ENCODE results near the gene MEP1A. TPM values are rescaled to one million over a fixed set of nuclear protein-coding genes. Genes with fewer than 3 reads are reported as not detected.

The MEP1A gene
- total RNA-seq, 1 experiment from 2014 or later, result 0.05 TPM

DNA sequence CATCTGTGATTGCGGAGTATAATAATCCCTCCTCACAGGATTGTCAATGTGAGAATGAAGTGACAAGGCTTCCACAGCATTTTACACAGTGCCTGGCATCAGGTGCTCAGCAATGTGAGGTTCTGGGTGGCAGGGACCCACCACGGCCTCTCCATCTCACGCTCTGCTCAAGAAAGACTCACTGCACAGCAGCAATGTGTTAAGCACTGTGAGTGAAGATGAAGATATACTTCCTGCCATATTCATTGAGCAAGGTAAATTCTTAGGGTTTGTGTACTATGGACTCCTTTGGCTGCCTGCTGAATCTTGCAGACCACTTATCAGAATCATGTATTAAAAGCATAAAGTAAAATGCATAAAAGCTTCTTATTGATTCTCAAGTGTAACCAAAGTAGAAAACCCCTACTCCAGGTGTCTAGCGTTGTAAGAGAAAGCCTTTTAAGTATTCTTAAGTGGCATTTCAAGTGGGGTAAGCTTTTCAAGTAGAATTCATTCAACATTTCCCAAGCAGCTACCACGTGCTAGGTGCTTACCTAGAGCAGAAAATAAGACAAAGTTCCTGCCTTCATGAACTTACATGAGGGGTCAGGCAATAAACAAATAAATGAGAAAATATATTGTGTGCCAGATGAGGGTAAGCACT lies 17.0 kb upstream of the MEP1A start:
- no peak for DNase-seq (ENCODE audit: low spot score)

DNA sequence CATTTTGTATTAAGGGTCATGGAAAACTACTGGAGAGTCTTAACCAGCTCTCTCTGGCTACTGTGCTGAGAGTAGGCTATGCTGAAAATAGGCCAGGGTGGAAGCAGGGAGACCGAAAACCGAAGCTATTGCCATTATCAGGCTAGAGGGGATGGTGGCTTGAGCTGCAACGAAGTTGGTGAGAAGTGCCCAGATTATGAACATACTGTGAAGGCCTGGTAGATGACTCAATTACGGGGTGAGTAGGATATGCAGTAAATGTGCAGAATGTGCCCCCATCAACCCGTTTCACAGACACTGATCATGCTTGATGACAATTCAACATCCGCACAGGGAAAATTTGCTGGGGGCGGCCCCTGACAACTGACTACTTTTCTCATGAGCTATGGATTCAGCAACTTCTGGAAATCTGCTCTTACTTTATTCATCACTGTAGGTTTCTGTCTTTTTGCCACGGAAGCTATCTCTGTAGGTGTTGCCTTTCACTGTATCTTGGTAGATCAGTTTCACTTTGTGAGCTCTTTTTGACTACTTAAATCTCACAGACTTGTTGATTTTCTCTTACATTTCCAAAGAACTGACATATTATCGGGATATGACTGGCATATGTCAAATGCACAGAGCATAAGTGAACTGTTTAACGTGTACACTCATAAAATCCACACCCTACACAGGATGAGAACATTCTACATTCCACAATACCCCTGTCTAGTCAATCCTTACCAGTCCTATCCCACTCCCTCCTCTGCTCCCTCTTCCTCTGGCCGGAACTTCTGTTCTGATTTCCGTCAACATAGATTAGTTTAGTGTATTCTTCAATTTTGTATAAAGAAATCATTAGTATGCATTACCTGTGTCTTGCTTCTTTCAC lies 15.5 kb upstream of the MEP1A start:
- no peak for DNase-seq (ENCODE audit: low spot score)

DNA sequence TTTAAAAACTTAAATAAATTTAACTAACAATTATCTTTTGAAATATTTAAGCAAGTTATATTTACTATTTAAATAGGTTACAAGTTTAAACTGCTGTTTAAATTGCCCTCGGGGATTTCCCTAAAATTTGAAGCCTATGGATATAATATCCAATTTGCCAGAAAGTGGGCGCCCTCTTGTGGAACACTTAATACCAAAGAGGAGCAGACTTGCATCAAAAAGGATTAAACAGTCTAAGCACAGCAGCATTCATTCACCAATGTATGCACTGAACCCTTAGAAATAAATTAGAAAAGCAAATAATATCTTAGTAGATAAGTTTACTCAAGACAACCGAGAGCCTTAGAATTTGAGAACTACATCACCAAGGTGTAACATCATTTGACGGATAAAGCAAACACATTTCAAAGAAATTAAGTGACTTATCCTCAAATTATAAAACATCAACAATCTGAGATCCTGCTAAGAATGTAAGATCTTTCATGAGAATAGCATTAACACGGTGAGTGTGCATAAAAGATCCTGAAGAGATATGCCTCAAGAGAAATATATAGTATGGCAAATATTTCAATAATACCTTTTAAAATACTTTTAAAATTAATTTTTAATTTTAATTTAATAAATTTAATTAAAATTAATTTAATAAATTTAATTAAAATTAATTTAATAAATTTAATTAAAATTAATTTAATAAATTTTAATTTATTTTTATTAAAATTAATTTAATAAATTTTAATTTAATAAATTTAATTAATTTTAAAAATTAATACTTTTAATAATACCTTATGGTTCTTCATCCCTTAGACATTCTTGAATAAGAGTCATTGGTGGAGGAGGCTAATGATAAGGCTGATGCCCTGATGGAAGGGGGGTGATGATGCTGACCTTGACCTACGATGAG lies 11.5 kb upstream of the MEP1A start:
- DNase-seq (ENCODE audit: low spot score), result peak; percentile 80

DNA sequence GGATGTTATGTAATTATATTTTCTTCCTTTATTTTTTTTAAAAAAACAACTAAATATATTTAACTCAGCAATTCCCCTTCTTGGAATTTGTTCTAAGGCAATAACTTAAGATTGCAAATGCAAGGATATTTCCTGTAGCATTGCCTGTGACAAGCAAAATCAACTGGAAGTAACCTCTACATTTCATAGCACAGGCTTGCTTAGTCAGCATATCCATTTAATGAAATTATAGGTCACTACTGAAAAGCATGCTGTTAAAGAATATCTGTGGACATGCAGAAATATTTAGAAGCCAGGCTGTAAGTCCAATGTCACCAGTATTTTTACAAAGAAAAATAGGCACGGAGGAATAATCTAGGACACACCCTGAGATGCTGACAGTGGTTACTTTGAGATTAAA lies 8.7 kb upstream of the MEP1A start:
- DNase-seq (ENCODE audit: low spot score), result no peak

DNA sequence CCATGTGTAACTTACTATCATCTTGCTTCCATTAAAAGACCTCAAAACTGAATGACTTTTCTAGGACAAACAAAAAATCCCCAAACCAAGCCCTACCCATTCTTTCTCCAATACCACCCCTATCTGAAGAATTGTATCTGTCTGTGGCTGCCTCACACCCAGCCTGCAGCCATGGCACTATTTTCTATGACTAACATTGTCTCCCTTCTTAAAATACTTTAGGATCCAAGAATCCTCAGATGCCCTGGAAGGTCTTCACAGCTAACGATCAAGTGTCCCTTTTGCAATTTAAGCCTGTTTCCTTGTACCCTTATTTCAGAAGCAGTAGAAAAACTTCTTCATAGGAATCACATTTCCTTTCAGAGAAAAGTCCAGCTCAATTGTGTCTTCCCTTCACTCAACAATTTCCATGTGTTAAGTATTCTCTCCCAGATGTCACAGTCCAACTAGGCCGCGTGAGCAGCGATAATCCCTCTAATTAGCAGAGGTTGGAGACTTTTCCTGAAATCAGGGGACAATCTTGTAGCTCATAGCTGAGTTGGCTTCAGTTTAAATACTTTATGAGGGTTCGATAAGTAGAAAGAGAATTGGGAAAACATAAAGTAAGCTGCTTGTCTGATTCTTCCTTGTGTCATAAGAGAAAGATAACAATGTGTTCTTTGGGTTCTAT lies 5.2 kb upstream of the MEP1A start:
- no peak for DNase-seq (ENCODE audit: low spot score)

DNA sequence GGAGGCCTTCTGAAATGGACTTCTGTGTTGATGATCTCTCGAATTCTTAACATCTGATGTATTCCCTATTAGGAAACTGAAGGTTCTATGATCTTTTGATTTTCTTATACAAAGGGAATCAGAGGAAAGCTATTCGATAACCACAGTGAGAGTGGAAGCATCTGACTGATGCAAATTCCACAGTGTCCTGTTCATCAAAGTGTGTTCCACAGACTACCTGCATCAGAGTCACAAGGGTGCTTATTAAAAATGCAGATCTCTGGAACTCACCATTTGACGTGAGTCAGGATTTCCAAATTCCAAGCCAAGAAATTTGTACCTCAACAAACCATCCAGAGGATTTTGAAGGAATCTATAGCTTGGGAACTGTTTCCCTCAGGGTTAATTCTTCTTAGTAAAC lies 4.4 kb upstream of the MEP1A start:
- no peak for DNase-seq (ENCODE audit: low spot score)

DNA sequence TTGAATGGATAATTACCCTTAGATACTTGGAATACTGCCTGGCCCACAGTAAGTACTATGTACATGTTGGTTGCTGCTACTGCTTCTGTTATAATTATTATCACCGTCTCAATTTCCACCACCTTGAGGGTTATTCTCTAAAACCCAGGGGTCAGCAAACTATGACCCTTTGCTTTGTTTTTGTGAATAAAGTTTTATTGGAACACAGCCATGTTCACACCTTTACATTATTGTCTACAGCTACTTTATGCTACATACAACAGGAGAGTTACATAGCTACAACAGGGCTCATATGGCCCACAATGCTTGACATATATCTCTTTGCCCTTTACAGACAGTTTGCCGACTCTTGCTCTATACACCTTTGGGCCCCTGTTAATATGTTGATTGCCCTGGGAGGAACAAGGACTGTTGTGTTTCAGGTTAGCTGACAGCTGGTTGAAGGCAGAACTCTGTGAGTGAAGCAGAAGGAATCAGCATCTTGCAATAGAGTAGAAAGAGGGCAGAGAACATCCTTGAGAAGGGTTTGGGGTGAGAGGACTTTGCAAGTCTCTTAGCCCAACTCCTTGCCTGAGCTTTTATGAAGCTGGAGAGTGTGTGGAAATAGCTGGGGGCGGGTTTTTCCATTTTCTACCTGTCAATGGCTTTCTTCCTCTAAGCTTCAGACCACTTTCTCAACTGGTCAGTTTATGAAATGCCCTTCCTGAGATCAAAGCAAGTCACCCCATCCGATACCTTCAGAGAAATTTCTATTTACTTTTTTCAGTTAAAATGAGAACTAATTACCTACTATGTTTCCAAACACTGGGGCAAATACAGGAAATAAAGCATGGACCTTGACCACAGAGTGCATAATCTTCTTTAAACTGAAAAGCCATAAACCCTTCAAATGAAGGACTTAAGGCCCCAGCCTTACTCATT lies 3.5 kb upstream of the MEP1A start:
- DNase-seq (ENCODE audit: low spot score), result peak; percentile 50

DNA sequence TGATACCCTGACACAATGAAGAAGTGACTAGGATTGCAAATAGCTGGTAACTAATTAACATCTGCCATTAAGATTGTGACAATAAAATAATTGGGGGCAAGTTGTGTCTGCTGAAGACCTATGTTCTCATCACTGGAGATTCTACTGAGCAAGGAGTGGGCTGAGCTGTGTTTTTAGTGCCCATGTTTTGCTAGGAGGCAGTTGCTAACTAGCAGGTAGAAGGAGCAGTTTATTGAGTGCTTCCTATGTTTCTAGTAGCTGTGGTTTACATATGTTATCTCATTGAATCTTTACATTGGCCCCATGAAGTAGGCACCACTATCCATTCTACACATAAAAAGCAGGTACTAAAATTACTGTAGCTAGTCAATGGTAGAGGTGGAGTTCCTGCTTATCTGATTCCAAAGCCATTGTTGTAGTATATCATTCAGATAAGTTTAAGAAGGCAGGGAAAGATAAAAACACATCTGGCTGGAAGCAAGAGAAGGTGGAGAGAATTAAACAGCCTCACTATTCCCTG lies 2.8 kb upstream of the MEP1A start:
- DNase-seq (ENCODE audit: low spot score), result peak; percentile 45

DNA sequence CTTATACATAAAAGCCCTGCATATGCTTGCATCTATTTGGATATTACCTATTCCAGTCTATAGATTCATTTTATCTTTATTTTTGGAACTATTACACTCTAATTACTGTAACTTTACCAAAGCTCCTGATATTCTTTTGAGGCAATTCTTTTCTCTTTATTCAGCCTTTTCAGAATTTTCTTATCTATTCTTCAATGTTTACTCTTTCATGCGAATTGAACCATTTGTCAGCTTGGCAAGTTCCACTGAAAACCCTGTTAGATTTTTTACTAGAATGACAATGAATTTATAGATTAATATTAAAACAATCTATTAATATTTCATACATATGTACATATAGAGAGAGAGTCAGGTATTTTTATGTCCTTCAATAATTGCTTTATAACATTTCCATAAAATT lies 554 bp upstream of the MEP1A start:
- DNase-seq (ENCODE audit: low spot score), result no peak

DNA sequence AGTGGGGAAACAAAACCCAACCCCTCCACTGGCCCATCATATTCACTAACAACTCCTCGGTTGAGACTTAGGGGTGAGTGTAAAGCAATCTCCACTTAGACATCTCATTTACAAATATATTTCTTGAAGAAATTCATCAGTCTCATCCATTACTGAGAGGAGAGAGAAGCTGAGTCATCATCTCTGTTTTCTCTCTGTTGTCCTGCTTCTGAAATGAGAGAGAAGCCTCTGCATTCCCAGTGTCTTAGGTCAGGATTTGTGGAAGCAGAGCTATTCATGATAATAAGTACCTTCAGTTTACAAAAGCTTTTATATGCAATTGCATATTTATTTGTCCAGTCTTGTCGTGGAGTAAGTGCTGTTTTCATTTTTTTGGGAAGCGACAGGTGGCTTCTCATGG lies 879 bp downstream of the MEP1A start:
- no peak for DNase-seq (ENCODE audit: low spot score)

DNA sequence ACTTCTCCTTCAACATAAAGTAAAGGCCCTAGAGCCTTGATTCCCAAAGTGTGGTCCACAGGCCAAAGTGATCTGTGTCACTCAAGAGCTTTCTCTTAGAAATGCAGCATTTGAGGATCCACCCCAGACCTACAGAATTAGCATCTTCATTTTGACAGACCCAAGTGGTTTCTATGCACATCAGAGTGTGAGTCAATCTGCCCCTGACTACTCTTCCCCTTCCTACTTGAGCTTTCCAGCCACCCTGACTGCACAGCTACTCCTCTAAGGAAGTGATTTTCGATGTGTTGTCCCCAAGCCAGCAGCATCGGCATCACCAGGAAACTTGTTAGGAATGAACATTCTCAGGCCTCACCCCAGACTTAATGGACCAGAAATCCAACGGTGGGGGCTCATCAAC lies 2.6 kb downstream of the MEP1A start:
- DNase-seq (ENCODE audit: low spot score), result no peak

DNA sequence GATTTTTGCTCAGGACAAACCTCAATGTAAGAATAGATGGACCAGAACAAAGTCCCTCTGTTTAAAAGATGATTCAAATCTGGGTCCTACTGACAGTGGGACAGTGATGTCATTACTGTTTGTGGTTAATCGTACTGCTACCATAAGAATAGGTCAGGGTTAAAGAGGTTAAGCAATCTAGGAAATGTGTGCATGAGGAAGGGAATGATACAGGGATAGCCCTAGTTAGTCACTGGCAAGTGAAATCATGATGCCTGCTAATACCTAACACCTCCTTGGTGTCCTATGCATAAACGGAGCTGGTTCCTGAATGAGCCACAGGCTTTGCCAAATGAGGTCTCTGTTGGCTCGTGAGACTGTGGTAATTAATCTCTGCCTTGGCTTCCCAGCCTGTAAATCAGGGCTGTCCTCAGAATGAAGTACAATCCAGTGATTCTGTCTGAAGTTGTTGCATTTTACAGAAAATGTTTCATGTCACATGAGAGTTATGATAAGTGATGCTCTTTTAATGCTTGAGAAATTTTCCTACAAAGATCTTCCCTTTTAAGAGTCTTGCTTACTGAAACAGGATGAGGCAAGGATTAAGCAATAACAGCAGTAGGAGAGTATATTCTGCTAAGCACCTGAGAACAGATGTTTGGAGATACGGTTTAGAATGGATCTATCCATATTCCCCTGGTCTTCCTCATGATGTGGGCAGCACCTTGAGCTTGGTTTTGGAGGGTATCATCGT lies 3.8 kb downstream of the MEP1A start:
- no peak for DNase-seq (ENCODE audit: low spot score)

DNA sequence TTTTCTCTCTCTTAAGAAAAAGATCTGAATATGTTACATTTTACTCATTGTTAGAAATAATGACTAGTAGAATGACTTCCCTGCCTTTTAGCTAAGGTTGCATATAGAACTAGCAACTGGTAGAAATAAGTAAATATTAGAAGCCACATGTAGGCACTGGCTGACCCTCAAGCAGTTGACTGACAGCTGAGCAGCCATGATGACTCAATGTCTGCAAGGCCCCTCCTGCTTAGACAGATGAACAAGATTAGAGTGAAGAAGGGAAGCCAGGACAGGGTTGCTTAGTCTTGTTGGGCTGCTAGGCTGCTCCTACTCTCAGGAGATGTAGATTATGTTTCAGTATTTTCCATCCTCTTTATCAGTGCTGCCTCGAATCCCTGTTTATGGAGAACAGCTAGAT lies 6.5 kb downstream of the MEP1A start:
- DNase-seq (ENCODE audit: low spot score), result no peak

DNA sequence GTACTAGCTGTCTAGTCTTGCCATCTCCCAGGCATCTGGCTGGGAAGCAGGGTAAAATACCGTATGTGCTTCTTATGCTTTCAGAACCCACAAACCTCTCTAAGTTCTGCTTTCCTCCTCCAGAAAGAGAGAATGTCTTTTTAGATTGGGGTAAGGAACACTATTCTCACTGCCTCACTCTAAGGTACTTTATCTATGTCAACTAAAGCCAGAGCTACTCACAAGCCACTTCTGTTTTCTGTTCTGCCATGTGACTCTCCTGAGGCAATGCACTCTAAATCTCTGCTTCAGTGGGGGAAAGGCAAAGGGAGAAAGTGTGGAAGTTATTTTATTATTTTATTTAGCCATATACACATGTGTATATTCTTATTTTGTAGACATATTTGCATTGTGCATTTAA lies 15.6 kb downstream of the MEP1A start:
- DNase-seq (ENCODE audit: low spot score), result no peak

DNA sequence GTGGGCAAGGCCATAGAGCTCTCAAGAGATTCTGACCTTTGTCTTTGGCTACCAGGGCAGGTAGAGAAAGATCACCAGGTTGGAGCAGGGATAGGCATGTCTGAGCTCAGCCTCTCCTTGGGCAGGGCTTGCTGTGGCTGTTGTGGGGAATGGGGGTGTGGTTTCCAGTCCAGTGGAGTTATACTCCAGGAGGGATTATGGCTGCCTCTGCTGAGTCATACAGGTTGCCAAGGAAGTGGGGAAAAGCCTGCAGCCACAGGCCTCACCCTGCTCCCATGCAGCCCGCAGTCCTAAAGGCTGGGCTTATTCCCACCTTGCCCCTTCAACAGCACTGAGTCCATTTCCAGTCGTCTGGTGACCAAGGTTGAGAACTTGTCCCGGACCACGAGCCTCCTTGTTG lies 21.9 kb downstream of the MEP1A start:
- no peak for DNase-seq (ENCODE audit: low spot score)

DNA sequence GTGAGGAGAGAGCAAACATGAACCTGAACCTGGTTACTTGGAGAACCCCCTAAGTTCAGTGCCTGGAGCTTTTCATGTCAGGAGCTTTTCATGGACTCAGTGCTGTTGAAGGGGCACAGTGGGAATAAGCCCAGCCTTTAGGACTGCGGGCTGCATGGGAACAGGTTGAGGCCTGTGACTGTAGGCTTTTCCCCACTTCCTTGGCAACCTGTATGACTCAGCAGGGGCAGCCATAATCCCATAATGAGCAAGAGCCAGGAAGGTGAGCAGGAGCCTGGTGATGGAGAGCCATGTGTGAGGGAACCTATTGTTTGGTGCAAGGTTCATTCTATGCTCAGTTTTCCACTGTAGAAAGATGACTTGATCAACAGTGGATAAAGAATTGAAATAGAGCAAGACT lies 23.4 kb downstream of the MEP1A start:
- DNase-seq (ENCODE audit: low spot score), result no peak

DNA sequence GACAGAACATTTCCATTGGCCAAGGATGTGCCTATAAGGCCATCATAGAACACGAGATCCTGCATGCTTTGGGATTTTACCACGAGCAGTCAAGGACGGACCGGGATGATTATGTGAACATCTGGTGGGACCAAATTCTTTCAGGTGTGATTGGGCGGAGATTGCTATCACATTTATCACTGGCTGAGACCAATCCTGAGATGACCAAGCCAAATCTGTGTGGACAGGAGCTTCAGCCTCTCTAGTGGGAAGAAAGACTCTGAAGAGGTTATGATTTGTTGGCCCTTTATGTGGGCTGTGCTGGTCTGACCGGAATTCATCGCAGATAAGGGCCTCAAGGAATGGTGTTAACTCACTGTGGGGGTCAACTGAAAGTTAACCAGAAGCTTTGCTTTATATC lies 26.4 kb downstream of the MEP1A start:
- DNase-seq (ENCODE audit: low spot score), result no peak

DNA sequence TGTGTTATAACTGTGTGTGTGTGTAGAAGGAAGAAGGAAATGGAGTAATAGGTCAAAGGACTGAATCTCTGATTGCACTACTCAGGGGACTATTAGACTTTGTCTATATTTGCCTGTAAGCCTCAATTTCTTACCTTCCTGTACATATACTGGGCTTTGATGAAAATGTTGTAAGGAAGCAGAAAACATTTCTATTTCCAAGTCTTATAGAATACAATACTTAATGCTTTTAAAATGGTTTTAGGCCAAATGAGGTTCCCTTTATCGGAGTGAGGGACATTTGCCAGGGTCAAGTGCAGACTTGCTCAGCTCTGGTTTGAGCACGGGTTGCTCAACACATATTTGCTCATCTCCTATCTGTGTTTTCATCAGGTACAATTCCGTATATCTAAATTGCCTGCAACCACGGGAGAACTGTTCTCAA lies 28.3 kb downstream of the MEP1A start:
- DNase-seq (ENCODE audit: low spot score), result peak; percentile 15

DNA sequence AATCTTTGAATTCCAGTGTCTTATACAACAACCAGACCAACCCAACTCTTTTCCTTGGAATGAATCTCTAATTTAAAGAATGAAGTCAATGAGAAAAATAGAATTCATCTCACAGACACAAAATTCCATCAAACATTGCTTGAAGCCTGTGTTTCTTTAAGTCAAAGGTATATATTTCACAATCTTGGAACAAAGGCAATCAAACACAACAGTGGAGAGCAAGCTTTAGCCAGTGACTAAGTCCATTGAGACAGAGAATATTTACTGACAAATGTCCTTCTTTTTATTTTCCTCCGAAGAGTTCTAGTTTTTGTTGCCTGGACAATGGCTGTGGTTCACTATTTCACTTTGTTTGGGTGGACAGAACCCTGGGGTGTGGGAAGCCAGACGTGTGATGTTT lies 35.8 kb downstream of the MEP1A start:
- no peak for DNase-seq (ENCODE audit: low spot score)

DNA sequence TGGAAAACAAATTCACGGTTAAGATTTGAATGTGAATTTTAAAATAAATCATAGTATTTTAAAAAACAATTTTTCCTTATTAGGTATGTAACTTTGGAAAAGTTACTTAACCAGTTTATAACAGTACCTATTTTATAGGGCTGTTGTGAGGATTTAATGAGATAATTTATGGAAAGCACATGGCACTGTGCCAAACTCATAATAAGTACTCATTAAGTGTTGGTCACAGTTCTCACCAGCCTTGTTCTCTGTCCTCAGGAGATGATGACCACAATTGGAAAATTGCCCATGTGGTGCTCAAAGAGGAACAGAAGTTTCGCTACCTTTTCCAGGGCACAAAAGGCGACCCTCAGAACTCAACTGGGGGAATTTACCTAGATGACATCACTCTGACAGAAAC lies 39.6 kb downstream of the MEP1A start:
- DNase-seq (ENCODE audit: low spot score), result peak; percentile 63

All from HT-29 (cell line).